HEK293 (cell line): Measurements from ENCODE around the gene SFSWAP.
A peak's percentile ranks its signal among the peaks of the same experiment; 100 is the strongest.

Source experiments
- CTCF ChIA-PET: fragments of 350-600 bp; formaldehyde crosslinking; extraction: SDS; loops from one replicate; lab custom pipeline; 2021; ENCODE audit warnings: antibody characterized with exemption; lab: Yijun Ruan, JAX
- POLR2A ChIA-PET: fragments of 300-600 bp; formaldehyde crosslinking; extraction: SDS; loops from one replicate; lab custom pipeline; 2020; ENCODE audit warnings: antibody characterized with exemption, inconsistent platforms; lab: Yijun Ruan, JAX
- H3K27ac ChIP-seq: fragments of 200-500 bp; sonication (Bioruptor generic); 2 replicates; pipeline ENCODE4 v1.5.1; 2014; ENCODE audit warnings: low read depth, low read length, control low read depth, inconsistent platforms; ENCODE audit errors: extremely low read depth
- H3K36me3 ChIP-seq, 2 experiments: fragments of 200-500 bp in 1 of 2; sonication (Bioruptor generic) in 1 of 2; 1 replicate in 1 of 2; 2 replicates in 1 of 2; pipeline ENCODE4 v1.5.1; 2014 to 2017; ENCODE audit warnings: inconsistent platforms in 2 of 2, low read length in 2 of 2; ENCODE audit not compliant: control insufficient read depth in 2 of 2, insufficient read depth in 1 of 2
- H3K4me1 ChIP-seq: fragments of 200-500 bp; sonication (Bioruptor generic); 2 replicates; pipeline ENCODE4 v1.5.1; 2014; ENCODE audit warnings: mild to moderate bottlenecking, low read length, inconsistent platforms; ENCODE audit not compliant: control insufficient read depth, insufficient read depth
- H3K4me3 ChIP-seq: 2 replicates; pipeline ENCODE4 v1.5.1; 2011; ENCODE audit warnings: low read depth, mild to moderate bottlenecking, control low read depth, low read length, moderate library complexity
- H3K9me3 ChIP-seq: fragments of 200-500 bp; sonication (Bioruptor generic); 2 replicates; pipeline ENCODE4 v1.5.1; 2014; ENCODE audit warnings: low read depth, low read length, inconsistent platforms; ENCODE audit not compliant: control insufficient read depth, insufficient read depth
- BCL11A ChIP-seq: fragments of 450-650 bp; formaldehyde crosslinking; IDR thresholded peaks from 2 replicates; pipeline ENCODE4 v1.5.1; 2016; ENCODE audit warnings: low read depth, missing biosample characterization, missing genetic modification characterization
- KLF1 ChIP-seq: fragments of 450-650 bp; formaldehyde crosslinking; IDR thresholded peaks from 2 replicates; pipeline ENCODE4 v1.5.1; 2016; ENCODE audit warnings: missing biosample characterization, missing genetic modification characterization
- PRDM4 ChIP-seq: fragments of 450-650 bp; formaldehyde crosslinking; IDR thresholded peaks from 2 replicates; pipeline ENCODE4 v1.5.1; 2017; ENCODE audit warnings: missing biosample characterization, missing genetic modification characterization
- SCRT2 ChIP-seq: fragments of 450-650 bp; formaldehyde crosslinking; IDR thresholded peaks from 2 replicates; pipeline ENCODE4 v1.5.1; 2016; ENCODE audit warnings: missing biosample characterization, missing genetic modification characterization
- YY1 ChIP-seq: fragments of 450-650 bp; formaldehyde crosslinking; IDR thresholded peaks from 2 replicates; pipeline ENCODE4 v1.5.1; 2018; ENCODE audit warnings: missing biosample characterization, missing genetic modification characterization
- YY2 ChIP-seq: fragments of 450-650 bp; formaldehyde crosslinking; IDR thresholded peaks from 2 replicates; pipeline ENCODE4 v1.5.1; 2016; ENCODE audit warnings: missing biosample characterization, missing genetic modification characterization
- ZBTB17 ChIP-seq: fragments of 450-650 bp; formaldehyde crosslinking; IDR thresholded peaks from 2 replicates; pipeline ENCODE4 v1.5.1; 2016; ENCODE audit warnings: missing biosample characterization, missing genetic modification characterization
- ZBTB8A ChIP-seq: fragments of 450-650 bp; formaldehyde crosslinking; IDR thresholded peaks from 2 replicates; pipeline ENCODE4 v1.5.1; 2016; ENCODE audit warnings: missing biosample characterization, missing genetic modification characterization
- ZNF18 ChIP-seq: fragments of 450-650 bp; formaldehyde crosslinking; IDR thresholded peaks from 2 replicates; pipeline ENCODE4 v1.5.1; 2016; ENCODE audit warnings: missing biosample characterization, missing genetic modification characterization
- ZNF354C ChIP-seq: fragments of 450-650 bp; formaldehyde crosslinking; IDR thresholded peaks from 2 replicates; pipeline ENCODE4 v1.5.1; 2016; ENCODE audit warnings: missing biosample characterization, missing genetic modification characterization, low read depth, borderline replicate concordance
- ZNF416 ChIP-seq: fragments of 450-650 bp; formaldehyde crosslinking; IDR thresholded peaks from 2 replicates; pipeline ENCODE4 v1.5.1; 2016; ENCODE audit warnings: missing biosample characterization, missing genetic modification characterization
- ZNF423 ChIP-seq: fragments of 450-650 bp; formaldehyde crosslinking; IDR thresholded peaks from 2 replicates; pipeline ENCODE4 v1.5.1; 2016; ENCODE audit warnings: missing biosample characterization, missing genetic modification characterization
- ZNF518A ChIP-seq: fragments of 450-650 bp; formaldehyde crosslinking; conservative IDR thresholded peaks from 2 replicates; pipeline ENCODE4 v1.5.1; 2016; ENCODE audit warnings: low read depth, missing biosample characterization, missing genetic modification characterization
- ZNF549 ChIP-seq: fragments of 450-650 bp; IDR thresholded peaks from 2 replicates; pipeline ENCODE4 v1.5.1; 2018; ENCODE audit warnings: missing biosample characterization, missing genetic modification characterization, mild to moderate bottlenecking, inconsistent platforms, moderate library complexity
- ZNF600 ChIP-seq: fragments of 450-650 bp; formaldehyde crosslinking; IDR thresholded peaks from 2 replicates; pipeline ENCODE4 v1.5.1; 2016; ENCODE audit warnings: missing biosample characterization, missing genetic modification characterization
- ZNF610 ChIP-seq: fragments of 450-650 bp; formaldehyde crosslinking; IDR thresholded peaks from 2 replicates; pipeline ENCODE4 v1.5.1; 2016; ENCODE audit warnings: missing biosample characterization, missing genetic modification characterization, borderline replicate concordance
- ZNF621 ChIP-seq: fragments of 450-650 bp; formaldehyde crosslinking; IDR thresholded peaks from 2 replicates; pipeline ENCODE4 v1.5.1; 2017; ENCODE audit warnings: missing biosample characterization, missing genetic modification characterization
- ZNF677 ChIP-seq: fragments of 450-650 bp; IDR thresholded peaks from 2 replicates; pipeline ENCODE4 v1.5.0; 2018; ENCODE audit warnings: missing biosample characterization, mild to moderate bottlenecking, missing genetic modification characterization, moderate library complexity
- ZSCAN16 ChIP-seq: fragments of 450-650 bp; formaldehyde crosslinking; IDR thresholded peaks from 2 replicates; pipeline ENCODE4 v1.5.1; 2016; ENCODE audit warnings: missing biosample characterization, missing genetic modification characterization
- ZXDB ChIP-seq: fragments of 450-650 bp; formaldehyde crosslinking; IDR thresholded peaks from 2 replicates; pipeline ENCODE4 v1.5.1; 2016; ENCODE audit warnings: missing biosample characterization, missing genetic modification characterization

The SFSWAP gene

GRCh38 chr12:131682510-131682895 is 28.4 kb upstream of the SFSWAP start (continued):
- no peak for TF ChIP-seq PRDM4 (tag by site-specific recombination)
- TF ChIP-seq, all 188 proteins: peak for 0

- TF ChIP-seq ZNF18 (tag by site-specific recombination) (no peak), ZBTB8A (tag by site-specific recombination) (no peak), ZXDB (no peak), ZNF549 (tag by site-specific recombination) (no peak), YY2 (tag by site-specific recombination) (no peak), ZNF621 (tag by site-specific recombination) (no peak)
- TF ChIP-seq, all 188 proteins: peak for 0
- ChIA-PET CTCF (interaction anchor here (0.5 kb wide), 1 partner anchor 292 kb away, joined by 3 read pairs; no protein-coding TSS in a partner anchor), POLR2A (no interaction called here)
- Histone ChIP-seq H3K36me3 (no peaks in the 10 kb centered on the region), H3K27ac (no peak overlapping the region), H3K4me1 (no peaks in the 10 kb centered on the region), H3K4me3 (no peak overlapping the region), H3K9me3 (no peaks in the 10 kb centered on the region)
Measured at GRCh38 chr12:131683266-131684014, 27.4 kb upstream of the SFSWAP start.

GRCh38 chr12:131684015-131684725 is 26.7 kb upstream of the SFSWAP start:
- Histone ChIP-seq H3K4me1 (no peaks in the 10 kb centered on the region), H3K27ac (no peak overlapping the region), H3K36me3 (no peaks in the 10 kb centered on the region), H3K9me3 (no peaks in the 10 kb centered on the region), H3K4me3 (no peak overlapping the region)
- CTCF ChIA-PET, result no interaction called here
- TF ChIP-seq ZNF610 (no peak), ZNF600 (peak; percentile 49; the same call in 1 of the 2 replicates), ZNF518A (no peak), BCL11A (tag by site-specific recombination) (no peak), ZNF423 (tag by site-specific recombination) (no peak), SCRT2 (tag by site-specific recombination) (peak; percentile 65; the same call in 1 of the 2 replicates), ZNF416 (tag by site-specific recombination) (no peak), ZNF354C (no peak), ZNF677 (tag by site-specific recombination) (no peak), ZSCAN16 (tag by site-specific recombination) (no peak), ZBTB17 (tag by site-specific recombination) (peak; percentile 56; the same call in 1 of the 2 replicates), YY1 (tag by site-specific recombination) (no peak), KLF1 (tag by site-specific recombination) (peak; percentile 81)
- POLR2A ChIA-PET, result no interaction called here
